Mesenchymal stem cell (in vitro differentiated cells and primary cell): ENCODE measurements around the gene SIPA1L3.

Source experiments
- DNase-seq: peaks from one replicate; pipeline ENCODE4 v3.0.0-alpha.2; 2013
- H2AFZ ChIP-seq: one replicate; pipeline ENCODE4 v1.6.1; 2013; ENCODE audit warnings: low read depth, mild to moderate bottlenecking, control low read depth, inconsistent platforms, low read length, moderate library complexity
- H2AK5ac ChIP-seq: 2 replicates; pipeline ENCODE4 v1.6.1; 2013; ENCODE audit warnings: low read length, moderate library complexity, mild to moderate bottlenecking, inconsistent platforms; ENCODE audit not compliant: severe bottlenecking
- H2BK120ac ChIP-seq: one replicate; pipeline ENCODE4 v1.6.1; 2013; ENCODE audit warnings: low read depth, mild to moderate bottlenecking, inconsistent platforms, low read length, moderate library complexity
- H2BK12ac ChIP-seq, 2 experiments: one replicate each; pipeline ENCODE4 v1.6.1; 2013; ENCODE audit warnings: inconsistent platforms in 2 of 2, low read length in 2 of 2, mild to moderate bottlenecking in 2 of 2, moderate library complexity in 2 of 2, control low read depth in 1 of 2
- H2BK15ac ChIP-seq: one replicate; pipeline ENCODE4 v1.6.1; 2013; ENCODE audit warnings: mild to moderate bottlenecking, low read depth, inconsistent platforms; ENCODE audit not compliant: poor library complexity, severe bottlenecking
- H2BK5ac ChIP-seq: 2 replicates; pipeline ENCODE4 v1.6.1; 2013; ENCODE audit warnings: low read depth, mild to moderate bottlenecking, low read length, control low read depth, inconsistent platforms; ENCODE audit not compliant: poor library complexity, severe bottlenecking
- H3K14ac ChIP-seq, 2 experiments: one replicate each; pipeline ENCODE4 v1.6.1; 2013; ENCODE audit warnings: inconsistent platforms in 2 of 2, low read length in 2 of 2, control low read depth in 1 of 2, mild to moderate bottlenecking in 1 of 2, moderate library complexity in 1 of 2
- H3K18ac ChIP-seq, 2 experiments: one replicate each; pipeline ENCODE4 v1.6.1; 2013; ENCODE audit warnings: inconsistent platforms in 2 of 2, low read length in 2 of 2, control low read depth in 1 of 2, low read depth in 1 of 2, mild to moderate bottlenecking in 1 of 2
- H3K23ac ChIP-seq, 2 experiments: one replicate each; pipeline ENCODE4 v1.6.1; 2013; ENCODE audit warnings: inconsistent platforms in 2 of 2, low read length in 2 of 2, mild to moderate bottlenecking in 2 of 2, moderate library complexity in 2 of 2, control low read depth in 1 of 2
- H3K27ac ChIP-seq: 2 replicates; pipeline ENCODE4 v1.5.1; 2013; ENCODE audit warnings: mild to moderate bottlenecking, moderate library complexity, low read length, control low read depth, inconsistent platforms; ENCODE audit not compliant: poor library complexity, severe bottlenecking
- H3K27me3 ChIP-seq, 2 experiments: 2 replicates each; pipeline versions ENCODE4 v1.6.1 to v1.7.0; 2013; ENCODE audit warnings: low read length in 2 of 2, mild to moderate bottlenecking in 2 of 2, moderate library complexity in 2 of 2, control low read depth in 1 of 2, inconsistent platforms in 1 of 2; ENCODE audit not compliant: control insufficient read depth in 1 of 2, insufficient read depth in 1 of 2
- H3K36me3 ChIP-seq, 2 experiments: 2 replicates each; pipeline versions ENCODE4 v1.6.1 to v1.7.0; 2013; ENCODE audit warnings: low read length in 2 of 2, control low read depth in 1 of 2, inconsistent platforms in 1 of 2, low read depth in 1 of 2, mild to moderate bottlenecking in 1 of 2; ENCODE audit not compliant: insufficient read depth in 2 of 2, control insufficient read depth in 1 of 2
- H3K4ac ChIP-seq, 2 experiments: one replicate each; pipeline ENCODE4 v1.6.1; 2013; ENCODE audit warnings: inconsistent platforms in 2 of 2, low read length in 2 of 2, mild to moderate bottlenecking in 2 of 2, moderate library complexity in 2 of 2, control low read depth in 1 of 2, low read depth in 1 of 2
- H3K4me1 ChIP-seq: 2 replicates; pipeline ENCODE4 v1.6.1; 2013; ENCODE audit warnings: low read depth, low read length, control low read depth; ENCODE audit not compliant: control insufficient read depth, insufficient read depth
- H3K4me2 ChIP-seq: 2 replicates; pipeline ENCODE4 v1.6.1; 2013; ENCODE audit warnings: low read length, mild to moderate bottlenecking, inconsistent platforms; ENCODE audit not compliant: poor library complexity, severe bottlenecking
- H3K4me3 ChIP-seq, 2 experiments: 2 replicates each; pipeline versions ENCODE4 v1.5.1 to v1.7.0; 2013; ENCODE audit warnings: low read length in 2 of 2, mild to moderate bottlenecking in 2 of 2, control low read depth in 1 of 2, low read depth in 1 of 2; ENCODE audit not compliant: insufficient read depth in 1 of 2
- H3K79me1 ChIP-seq: replicated peaks from 2 replicates; pipeline ENCODE4 v1.6.1; 2013; ENCODE audit warnings: mild to moderate bottlenecking, control low read depth, low read length, inconsistent platforms; ENCODE audit not compliant: poor library complexity, severe bottlenecking
- H3K9ac ChIP-seq: 2 replicates; pipeline ENCODE4 v1.7.0; 2013; ENCODE audit warnings: mild to moderate bottlenecking, low read length, moderate library complexity
- H3K9me3 ChIP-seq: 2 replicates; pipeline ENCODE4 v1.7.0; 2013; ENCODE audit warnings: mild to moderate bottlenecking, low read length; ENCODE audit not compliant: control insufficient read depth
- H4K8ac ChIP-seq: one replicate; pipeline ENCODE4 v1.6.1; 2013; ENCODE audit warnings: inconsistent platforms, mild to moderate bottlenecking, low read length, moderate library complexity
- H4K91ac ChIP-seq: one replicate; pipeline ENCODE4 v1.6.1; 2013; ENCODE audit warnings: mild to moderate bottlenecking, low read length, inconsistent platforms
- WGBS: methylation state at CpG from one replicate; pipeline ENCODE4 v1.1.7; 2013; ENCODE audit warnings: mixed read lengths; 5-methylcytosine and 5-hydroxymethylcytosine counted together

The SIPA1L3 gene

DNA sequence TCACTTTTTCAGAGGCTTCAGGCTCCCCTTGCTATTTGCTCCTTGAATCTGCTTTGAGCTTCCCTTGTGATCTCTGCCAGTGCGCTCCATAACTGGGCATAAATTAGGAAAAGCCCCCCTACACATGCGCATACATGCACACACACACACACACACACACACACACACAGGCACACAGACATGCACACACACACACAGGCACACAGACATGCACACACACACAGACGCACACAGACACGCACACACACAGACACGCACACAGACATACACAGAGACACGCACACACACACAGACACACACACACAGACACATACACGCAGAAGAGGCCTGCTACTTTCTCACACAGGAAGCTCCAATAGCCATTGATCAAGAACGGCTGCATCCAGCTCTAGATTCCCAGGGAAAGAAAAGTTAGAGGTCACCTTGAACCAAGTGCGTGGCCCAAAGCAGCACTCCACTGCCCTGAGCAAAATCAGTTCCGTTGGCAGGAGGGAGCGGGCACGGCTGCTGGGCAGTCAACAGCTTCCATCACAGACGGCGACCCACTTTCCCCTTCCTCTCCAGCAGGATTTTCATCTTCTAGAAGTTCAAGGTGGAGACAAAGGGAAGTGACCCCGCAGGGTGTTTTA, 171.4 kb downstream of the SIPA1L3 start:
- H4K8ac ChIP-seq = no peak overlapping the region
- H3K4ac ChIP-seq = no peak overlapping the region
- H3K79me1 ChIP-seq = peaks cover 33% of the 10 kb centered on the region
- H3K4me3 ChIP-seq = no peak overlapping the region
- no peak overlapping the region for H3K18ac ChIP-seq
- no peak overlapping the region for H2BK15ac ChIP-seq
- peaks cover 6% of the 10 kb centered on the region for H3K9me3 ChIP-seq
- no peak overlapping the region for H3K4me2 ChIP-seq
- H2AK5ac ChIP-seq = peak overlapping the region; percentile 1
- DNase-seq = no peak
- H2BK120ac ChIP-seq = no peak overlapping the region
- WGBS = 90% methylated on average over 15 of the region's 15 CpGs
- H3K27me3 ChIP-seq = no peaks in the 10 kb centered on the region
- no peak overlapping the region for H2AFZ ChIP-seq
- no peak overlapping the region for H2BK12ac ChIP-seq
- peaks cover 20 to 43% of the 10 kb centered on the region in 2 experiments for H3K36me3 ChIP-seq
- H3K4me1 ChIP-seq = peaks cover 16% of the 10 kb centered on the region
- no peak overlapping the region for H2BK5ac ChIP-seq
- no peak overlapping the region for H3K27ac ChIP-seq
- H4K91ac ChIP-seq = no peak overlapping the region
- H3K14ac ChIP-seq = peak overlapping the region in 1 of 2 experiments; percentile 18
- H3K23ac ChIP-seq = no peak overlapping the region
- no peak overlapping the region for H3K9ac ChIP-seq

DNA sequence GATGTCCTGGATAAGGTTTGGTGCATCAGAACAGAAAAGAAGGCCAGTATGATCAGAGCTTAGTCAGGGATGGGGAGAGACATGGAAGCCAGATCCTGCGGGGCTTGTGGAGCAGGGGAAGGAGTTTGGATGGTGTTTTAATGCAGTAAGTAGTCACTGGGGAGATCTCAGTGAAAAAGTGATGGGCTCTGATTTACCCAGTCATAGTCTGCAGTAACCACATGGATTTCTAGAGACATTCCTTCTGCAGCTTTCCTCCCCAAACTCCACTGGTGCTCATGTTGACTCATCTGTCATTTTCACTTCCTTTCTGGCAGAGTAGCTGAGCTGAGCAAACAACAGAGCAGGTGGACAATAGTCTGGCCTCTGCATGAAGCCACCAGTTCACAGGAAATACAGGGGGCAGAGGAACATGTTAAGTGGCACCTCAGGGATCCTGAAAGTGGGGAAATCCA, 172.9 kb downstream of the SIPA1L3 start:
- peak overlapping the region; percentile 47 for H2BK5ac ChIP-seq
- no peak overlapping the region for H3K4ac ChIP-seq
- H3K9ac ChIP-seq = no peak overlapping the region
- H4K91ac ChIP-seq = no peak overlapping the region
- no peak overlapping the region for H2AFZ ChIP-seq
- no peak overlapping the region for H2BK12ac ChIP-seq
- H2BK120ac ChIP-seq = no peak overlapping the region
- peak overlapping the region; percentile 86 for H2AK5ac ChIP-seq
- peak overlapping the region; percentile 89 for H3K27ac ChIP-seq
- H3K4me3 ChIP-seq = no peak overlapping the region
- peaks cover 28% of the 10 kb centered on the region for H3K79me1 ChIP-seq
- H3K9me3 ChIP-seq = peaks cover 6% of the 10 kb centered on the region
- H3K14ac ChIP-seq = peak overlapping the region in 1 of 2 experiments; percentile 75
- peaks cover 21 to 38% of the 10 kb centered on the region in 2 experiments for H3K36me3 ChIP-seq
- no peaks in the 10 kb centered on the region for H3K27me3 ChIP-seq
- WGBS = 20% methylated on average over 1 of the region's 1 CpG
- H4K8ac ChIP-seq = peak overlapping the region; percentile 48
- H3K18ac ChIP-seq = peak overlapping the region; percentile 42 to 46
- no peak overlapping the region for H2BK15ac ChIP-seq
- peaks cover 11% of the 10 kb centered on the region for H3K4me1 ChIP-seq
- H3K23ac ChIP-seq = no peak overlapping the region
- DNase-seq = peak; percentile 75
- H3K4me2 ChIP-seq = no peak overlapping the region

DNA sequence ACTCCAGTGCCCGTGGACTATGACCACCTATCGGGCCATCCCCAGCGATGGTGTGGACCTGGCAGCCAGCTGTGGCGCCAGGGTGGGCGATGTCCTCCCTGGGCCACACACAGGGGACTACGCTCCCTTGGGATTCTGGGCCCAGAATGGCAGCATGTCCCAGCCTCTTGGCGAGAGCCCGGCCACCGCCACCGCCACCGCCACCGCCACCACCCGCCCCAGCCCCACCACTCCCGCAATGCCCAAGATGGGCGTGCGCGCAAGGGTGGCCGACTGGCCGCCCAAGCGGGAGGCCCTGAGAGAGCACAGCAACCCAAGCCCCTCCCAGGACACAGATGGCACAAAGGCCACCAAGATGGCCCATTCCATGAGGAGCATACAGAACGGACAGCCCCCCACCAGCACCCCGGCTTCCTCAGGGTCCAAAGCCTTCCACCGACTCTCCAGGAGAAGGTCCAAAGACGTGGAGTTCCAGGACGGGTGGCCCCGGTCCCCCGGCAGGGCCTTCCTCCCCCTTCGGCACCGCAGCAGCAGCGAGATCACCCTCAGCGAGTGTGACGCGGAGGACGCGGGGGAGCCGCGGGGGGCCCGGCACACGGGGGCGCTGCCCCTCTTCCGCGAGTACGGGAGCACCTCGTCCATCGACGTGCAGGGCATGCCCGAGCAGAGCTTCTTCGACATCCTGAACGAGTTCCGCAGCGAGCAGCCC, 174.7 kb downstream of the SIPA1L3 start:
- H4K8ac ChIP-seq = peak overlapping the region; percentile 38
- H3K14ac ChIP-seq = peak overlapping the region in 1 of 2 experiments; percentile 11
- H2AFZ ChIP-seq = no peak overlapping the region
- peaks cover 22 to 41% of the 10 kb centered on the region in 2 experiments for H3K36me3 ChIP-seq
- H3K9ac ChIP-seq = no peak overlapping the region
- no peaks in the 10 kb centered on the region for H3K27me3 ChIP-seq
- no peak overlapping the region for H3K27ac ChIP-seq
- no peak overlapping the region for H2BK5ac ChIP-seq
- DNase-seq = no peak
- H2BK12ac ChIP-seq = no peak overlapping the region
- no peak overlapping the region for H3K23ac ChIP-seq
- H3K9me3 ChIP-seq = peaks cover 3% of the 10 kb centered on the region
- H2BK15ac ChIP-seq = no peak overlapping the region
- H2BK120ac ChIP-seq = no peak overlapping the region
- no peak overlapping the region for H3K18ac ChIP-seq
- H3K4me2 ChIP-seq = no peak overlapping the region
- 99% methylated on average over 51 of the region's 51 CpGs for WGBS
- peaks cover 11% of the 10 kb centered on the region for H3K4me1 ChIP-seq
- no peak overlapping the region for H3K4me3 ChIP-seq
- peak overlapping the region; percentile 20 for H4K91ac ChIP-seq
- peak overlapping the region; percentile 17 for H2AK5ac ChIP-seq
- H3K4ac ChIP-seq = no peak overlapping the region
- peaks cover 37% of the 10 kb centered on the region for H3K79me1 ChIP-seq
